ENCODE measurements around the gene IQGAP2. TPM values are rescaled to one million over a fixed set of nuclear protein-coding genes. Genes with fewer than 3 reads are reported as not detected.

The IQGAP2 gene
- total and polyA plus RNA-seq, 2 donors (not counting 1 experiment from before 2014, with no cell fraction given) = 8.1 to 15.0 TPM

- Histone ChIP-seq H3K9me3 (ENCODE audit: control extremely low read depth in 1 of 3, control insufficient read depth in 2 of 3, insufficient read depth in 1 of 3, low read length in 2 of 3) (peaks cover 3 to 9% (median 8%) of the 10 kb centered on the region in 3 donors), H3K9ac (ENCODE audit: low read length) (no peak overlapping the region), H2AFZ (ENCODE audit: insufficient read depth, low read depth, low read length, poor library complexity, severe bottlenecking) (no peak overlapping the region), H3K4me1 (ENCODE audit: control insufficient read depth in 2 of 2, insufficient read depth in 2 of 2, low read length in 2 of 2) (no peaks in the 10 kb centered on the region), H4K20me1 (ENCODE audit: control insufficient read depth, insufficient read depth, low read length, poor library complexity, severe bottlenecking) (no peaks in the 10 kb centered on the region), H3K4me3 (ENCODE audit: control extremely low read depth in 1 of 5, extremely low read depth in 1 of 5, insufficient read depth in 1 of 5, low read depth in 2 of 5, low read length in 4 of 5) (no peak overlapping the region), H3K27me3 (replicated peaks in 1 of 4; ENCODE audit: control extremely low read depth in 1 of 4, control insufficient read depth in 3 of 4, insufficient read depth in 4 of 4, low read length in 3 of 4) (no peaks in the 10 kb centered on the region), H3K4me2 (replicated peaks; ENCODE audit: low read depth, low read length, poor library complexity, severe bottlenecking) (no peak overlapping the region), H3K27ac (ENCODE audit: low read length in 2 of 2) (no peak overlapping the region), H3K79me2 (ENCODE audit: control insufficient read depth, insufficient read depth, low read length) (peaks cover 27% of the 10 kb centered on the region), H3K36me3 (replicated peaks in 1 of 2; ENCODE audit: control extremely low read depth in 1 of 2, control insufficient read depth in 1 of 2, extremely low read depth in 1 of 2, insufficient read depth in 2 of 2, low read length in 1 of 2) (no peaks in the 10 kb centered on the region)
- H3K9me3 Mint-ChIP-seq (ENCODE audit: insufficient read depth) = peaks cover 2% of the 10 kb centered on the region
- WGBS (ENCODE audit: insufficient coverage) = 85% methylated on average over 2 of the region's 6 CpGs
- no peaks in the 10 kb centered on the region for H3K27me3 Mint-ChIP-seq
- DNase-seq (no peak), ATAC-seq (ENCODE audit: low read depth) (no peak)
- no peaks in the 10 kb centered on the region for H3K4me1 Mint-ChIP-seq
- ChIA-PET CTCF (no interaction called here), POLR2A (no interaction called here)
- no peak for TF ChIP-seq CTCF (IDR thresholded peaks at IDR 0.05)
- H3K4me3 Mint-ChIP-seq = no peak overlapping the region
- H3K27ac Mint-ChIP-seq = no peak overlapping the region
- intact Hi-C loops (cut with micrococcal nuclease) = no loop called here
These were observed 39.0 kb downstream of the IQGAP2 start for GRCh38 chr5:76441890-76442673.

- H3K4me3 ChIP-seq (ENCODE audit: control extremely low read depth in 1 of 5, extremely low read depth in 1 of 5, insufficient read depth in 1 of 5, low read depth in 2 of 5, low read length in 4 of 5) = no peak overlapping the region
- Mint-ChIP-seq H3K27ac (no peak overlapping the region), H3K9me3 (ENCODE audit: insufficient read depth) (peaks cover 2% of the 10 kb centered on the region), H3K4me3 (no peak overlapping the region), H3K27me3 (no peaks in the 10 kb centered on the region), H3K4me1 (no peaks in the 10 kb centered on the region)
- intact Hi-C loops (cut with micrococcal nuclease) = no loop called here
- H3K4me2 ChIP-seq (replicated peaks; ENCODE audit: low read depth, low read length, poor library complexity, severe bottlenecking) = no peak overlapping the region
- no peak for DNase-seq
- ATAC-seq (ENCODE audit: low read depth) = no peak
- no peaks in the 10 kb centered on the region for H3K27me3 ChIP-seq (replicated peaks in 1 of 4; ENCODE audit: control extremely low read depth in 1 of 4, control insufficient read depth in 3 of 4, insufficient read depth in 4 of 4, low read length in 3 of 4)
- no peak overlapping the region for H3K27ac ChIP-seq (ENCODE audit: low read length in 2 of 2)
- no peak overlapping the region for H3K9ac ChIP-seq (ENCODE audit: low read length)
- ChIA-PET CTCF (interaction anchor here (0.7 kb wide), 1 partner anchor 25 kb away, joined by 3 read pairs; no protein-coding TSS in a partner anchor), POLR2A (no interaction called here)
- H3K36me3 ChIP-seq (replicated peaks in 1 of 2; ENCODE audit: control extremely low read depth in 1 of 2, control insufficient read depth in 1 of 2, extremely low read depth in 1 of 2, insufficient read depth in 2 of 2, low read length in 1 of 2) = no peaks in the 10 kb centered on the region
- peaks cover 3 to 5% (median 4%) of the 10 kb centered on the region in 3 donors for H3K9me3 ChIP-seq (ENCODE audit: control extremely low read depth in 1 of 3, control insufficient read depth in 2 of 3, insufficient read depth in 1 of 3, low read length in 2 of 3)
- H2AFZ ChIP-seq (ENCODE audit: insufficient read depth, low read depth, low read length, poor library complexity, severe bottlenecking) = no peak overlapping the region
- H4K20me1 ChIP-seq (ENCODE audit: control insufficient read depth, insufficient read depth, low read length, poor library complexity, severe bottlenecking) = no peaks in the 10 kb centered on the region
- no peaks in the 10 kb centered on the region for H3K4me1 ChIP-seq (ENCODE audit: control insufficient read depth in 2 of 2, insufficient read depth in 2 of 2, low read length in 2 of 2)
- peaks cover 23% of the 10 kb centered on the region for H3K79me2 ChIP-seq (ENCODE audit: control insufficient read depth, insufficient read depth, low read length)
- no CpG with 5 or more reads among the region's 4 CpGs for WGBS (ENCODE audit: insufficient coverage)
- no peak for TF ChIP-seq EZH2 (IDR thresholded peaks at IDR 0.05; ENCODE audit: borderline replicate concordance, insufficient read depth, low read depth, low read length, poor library complexity, severe bottlenecking)
- TF ChIP-seq CTCF (IDR thresholded peaks at IDR 0.05) = no peak
These were observed 40.1 kb downstream of the IQGAP2 start for GRCh38 chr5:76443066-76443800.
